Measurements from ENCODE around the gene MRM3.

DNA sequence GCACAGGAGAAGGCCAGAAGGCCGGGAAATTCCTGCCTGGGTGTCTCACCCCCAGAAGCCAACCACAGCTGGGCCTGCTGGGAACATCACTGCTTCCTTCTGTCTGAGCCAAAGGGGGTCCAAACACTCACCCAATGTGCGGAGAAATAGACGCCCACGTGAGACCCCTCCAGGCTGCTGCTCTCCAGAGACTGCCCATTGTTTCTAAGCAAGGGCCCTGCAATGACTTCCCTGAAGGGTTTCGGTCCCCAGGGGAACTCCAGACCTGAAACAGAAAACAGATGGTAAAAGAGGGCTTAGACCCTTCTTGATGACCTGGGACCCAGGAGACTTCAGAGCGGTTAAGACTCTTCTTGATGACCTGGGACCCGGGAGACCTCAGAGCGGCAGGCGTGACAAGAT lies 41.3 kb downstream of the MRM3 start:
- TF ChIP-seq, protein P1, sequence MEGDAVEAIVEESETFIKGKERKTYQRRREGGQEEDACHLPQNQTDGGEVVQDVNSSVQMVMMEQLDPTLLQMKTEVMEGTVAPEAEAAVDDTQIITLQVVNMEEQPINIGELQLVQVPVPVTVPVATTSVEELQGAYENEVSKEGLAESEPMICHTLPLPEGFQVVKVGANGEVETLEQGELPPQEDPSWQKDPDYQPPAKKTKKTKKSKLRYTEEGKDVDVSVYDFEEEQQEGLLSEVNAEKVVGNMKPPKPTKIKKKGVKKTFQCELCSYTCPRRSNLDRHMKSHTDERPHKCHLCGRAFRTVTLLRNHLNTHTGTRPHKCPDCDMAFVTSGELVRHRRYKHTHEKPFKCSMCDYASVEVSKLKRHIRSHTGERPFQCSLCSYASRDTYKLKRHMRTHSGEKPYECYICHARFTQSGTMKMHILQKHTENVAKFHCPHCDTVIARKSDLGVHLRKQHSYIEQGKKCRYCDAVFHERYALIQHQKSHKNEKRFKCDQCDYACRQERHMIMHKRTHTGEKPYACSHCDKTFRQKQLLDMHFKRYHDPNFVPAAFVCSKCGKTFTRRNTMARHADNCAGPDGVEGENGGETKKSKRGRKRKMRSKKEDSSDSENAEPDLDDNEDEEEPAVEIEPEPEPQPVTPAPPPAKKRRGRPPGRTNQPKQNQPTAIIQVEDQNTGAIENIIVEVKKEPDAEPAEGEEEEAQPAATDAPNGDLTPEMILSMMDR (conservative IDR thresholded peaks at IDR 0.05; ENCODE audit: low read length): no peak
- TF ChIP-seq EZH2phosphoT487 (IDR thresholded peaks at IDR 0.05; ENCODE audit: borderline replicate concordance, low read depth, low read length): no peak
